Mesangial cell (primary cell): ENCODE results near the gene FAM3D. TPM values are rescaled to one million over a fixed set of nuclear protein-coding genes. Genes with fewer than 3 reads are reported as not detected.

Experiments used
- total RNA-seq: library from RNA; depleted of rRNA; stranded (reverse); fragments of >200 nt; gene quantifications from 2 replicates; pipeline ENCODE4 v1.2.3, GENCODE V29; 2015

FAM3D gene
- total RNA-seq: not detected in 2 replicates

GRCh38 chr3:58666683-58667082, at the start of gene FAM3D:
TSS of gene FAM3D (minus strand) at chr3:58666774. CDS start at chr3:58655563, 11,211 bp downstream.

Other genes starting within 250 kb of the FAM3D start
- 52.0 and 61.3 TPM in 2 replicates for gene PDHB, start 232.9 kb downstream of the FAM3D start, total RNA-seq
- 4.2 and 5.5 TPM in 2 replicates for gene KCTD6, start 174.7 kb downstream of the FAM3D start, total RNA-seq
- 2.0 and 2.2 TPM in 2 replicates for gene ACOX2, start 129.6 kb downstream of the FAM3D start, total RNA-seq
- gene FAM107A, start 89.4 kb downstream of the FAM3D start, total RNA-seq: 0.13 and 0.16 TPM in 2 replicates